Measurements from ENCODE around the gene MAN1A1.

GRCh38 chr6:119283214-119283613, 66.3 kb downstream of the MAN1A1 start:
- TF ChIP-seq CTCF (IDR thresholded peaks at IDR 0.05) = no peak
- TF ChIP-seq POLR2A (IDR thresholded peaks at IDR 0.05) = no peak

Measured in right lobe of liver (tissue), 4 donors.